ENCODE data around the gene PDE4A. TPM values are rescaled to one million over a fixed set of nuclear protein-coding genes. Genes with fewer than 3 reads are reported as not detected.
A peak's percentile ranks its signal among the peaks of the same experiment; 100 is the strongest.
"Not testable (repeated sequence)": the region's sequence is repeated elsewhere in the genome, so short reads cannot be mapped to it uniquely, and the experiment has no call there.

Gene PDE4A
- polyA plus RNA-seq, 4 donors, result 1.7 to 3.4 (median 2.7) TPM

GRCh38 chr19:10461047-10461949 is 41.0 kb downstream of the PDE4A start:
- peak; percentile 72 to 76 (median 74) for DNase-seq (ENCODE audit: low read depth in 4 of 4, low spot score in 3 of 4)

DNA sequence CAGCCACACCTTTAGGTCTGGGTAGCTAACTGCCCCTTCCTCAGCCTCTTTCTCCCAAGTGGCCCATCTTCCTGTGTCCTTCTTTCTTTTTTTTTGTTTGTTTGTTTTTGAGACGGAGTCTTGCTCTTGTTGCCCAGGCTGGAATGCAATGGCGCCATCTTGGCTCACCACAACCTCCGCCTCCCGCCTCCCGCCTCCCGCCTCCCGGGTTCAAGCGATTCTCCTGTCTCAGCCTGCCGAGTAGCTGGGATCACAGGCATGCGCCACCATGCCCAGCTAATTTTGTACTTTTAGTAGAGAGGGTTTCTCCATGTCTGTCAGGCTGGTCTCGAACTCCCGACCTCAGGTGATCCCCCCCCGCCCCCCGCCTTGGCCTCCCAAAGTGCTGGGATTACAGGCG is 41.7 kb downstream of the PDE4A start:
- DNase-seq (ENCODE audit: low read depth in 4 of 4, low spot score in 3 of 4), result not testable (repeated sequence)

DNA sequence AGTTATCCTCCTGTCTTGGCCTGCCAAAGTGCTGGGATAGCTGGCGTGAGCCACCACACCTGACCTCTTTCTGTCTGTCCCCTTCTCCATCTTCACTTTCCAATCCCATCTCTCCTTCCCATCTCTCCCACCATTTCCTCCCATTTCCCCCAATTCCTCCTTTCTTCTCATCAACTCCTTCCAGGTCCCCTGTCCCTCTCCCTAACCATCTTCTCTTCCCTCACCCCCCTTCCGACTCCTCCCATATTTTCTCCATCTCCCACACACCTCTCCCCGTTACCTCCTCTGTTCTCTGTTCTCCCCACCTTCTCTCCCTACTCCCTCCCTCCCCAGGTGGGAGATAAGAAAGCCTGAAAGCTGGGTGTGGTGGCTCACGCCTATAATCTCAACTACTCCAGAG is 42.2 kb downstream of the PDE4A start:
- DNase-seq (ENCODE audit: low read depth in 4 of 4, low spot score in 3 of 4), result no peak

GRCh38 chr19:10464456-10464855 is 44.1 kb downstream of the PDE4A start:
- no peak for DNase-seq (ENCODE audit: low read depth in 4 of 4, low spot score in 3 of 4)

DNA sequence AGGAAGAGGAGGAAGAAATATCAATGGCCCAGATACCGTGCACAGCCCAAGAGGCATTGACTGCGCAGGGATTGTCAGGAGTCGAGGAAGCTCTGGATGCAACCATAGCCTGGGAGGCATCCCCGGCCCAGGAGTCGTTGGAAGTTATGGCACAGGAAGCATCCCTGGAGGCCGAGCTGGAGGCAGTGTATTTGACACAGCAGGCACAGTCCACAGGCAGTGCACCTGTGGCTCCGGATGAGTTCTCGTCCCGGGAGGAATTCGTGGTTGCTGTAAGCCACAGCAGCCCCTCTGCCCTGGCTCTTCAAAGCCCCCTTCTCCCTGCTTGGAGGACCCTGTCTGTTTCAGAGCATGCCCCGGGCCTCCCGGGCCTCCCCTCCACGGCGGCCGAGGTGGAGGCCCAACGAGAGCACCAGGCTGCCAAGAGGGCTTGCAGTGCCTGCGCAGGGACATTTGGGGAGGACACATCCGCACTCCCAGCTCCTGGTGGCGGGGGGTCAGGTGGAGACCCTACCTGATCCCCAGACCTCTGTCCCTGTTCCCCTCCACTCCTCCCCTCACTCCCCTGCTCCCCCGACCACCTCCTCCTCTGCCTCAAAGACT is 46.9 kb downstream of the PDE4A start:
- no peak for DNase-seq (ENCODE audit: low read depth in 4 of 4, low spot score in 3 of 4)

- no peak for DNase-seq (ENCODE audit: low read depth in 4 of 4, low spot score in 3 of 4)
These were observed 47.8 kb downstream of the PDE4A start for GRCh38 chr19:10468133-10468532.

- no peak for DNase-seq (ENCODE audit: low read depth in 4 of 4, low spot score in 3 of 4)
These were observed 51.6 kb downstream of the PDE4A start for GRCh38 chr19:10471909-10472308.

DNA sequence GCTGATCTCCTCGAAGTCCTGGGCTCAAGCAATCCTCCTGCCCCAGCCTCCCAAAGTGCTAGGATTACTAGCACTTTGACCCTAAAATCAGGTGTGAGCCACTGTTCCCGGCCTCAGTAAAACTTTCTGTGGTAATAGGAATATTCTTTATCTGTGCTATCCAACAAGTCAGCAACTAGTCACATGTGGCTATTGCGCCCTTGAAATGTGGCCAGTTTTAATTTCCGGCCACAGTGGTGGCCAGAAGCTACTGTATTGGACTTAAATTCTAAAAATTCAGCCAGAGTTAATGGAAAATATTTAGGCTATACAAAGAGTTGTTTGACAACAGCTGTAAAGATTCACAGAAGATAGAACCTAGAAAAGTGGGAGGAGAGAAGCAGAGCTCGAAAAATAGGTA is 52.9 kb downstream of the PDE4A start:
- DNase-seq (ENCODE audit: low read depth in 4 of 4, low spot score in 3 of 4), result no peak

DNA sequence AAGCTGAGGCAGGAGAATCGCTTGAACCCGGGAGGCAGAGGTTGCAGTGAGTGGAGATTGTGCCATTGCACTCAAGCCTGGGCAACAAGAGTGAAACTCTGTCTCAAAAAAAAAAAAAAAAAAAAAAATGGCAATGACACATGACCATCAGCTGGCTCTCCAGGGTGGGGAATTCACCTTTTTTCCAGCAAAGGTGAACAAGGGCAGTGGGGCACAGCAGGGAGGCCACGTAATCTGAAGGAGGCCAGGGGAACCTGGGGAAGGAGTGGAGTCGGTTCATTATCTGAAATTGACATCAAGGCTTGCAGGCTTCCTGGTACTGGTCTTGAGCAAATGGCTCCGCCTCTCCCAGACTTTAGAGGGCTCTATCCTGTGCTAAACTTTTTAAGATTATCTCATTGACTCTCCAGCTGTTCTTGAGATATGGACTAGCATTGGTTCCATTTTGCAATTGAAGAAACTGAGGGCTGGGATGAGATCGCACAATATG is 54.7 kb downstream of the PDE4A start:
- no peak for DNase-seq (ENCODE audit: low read depth in 4 of 4, low spot score in 3 of 4)

DNA sequence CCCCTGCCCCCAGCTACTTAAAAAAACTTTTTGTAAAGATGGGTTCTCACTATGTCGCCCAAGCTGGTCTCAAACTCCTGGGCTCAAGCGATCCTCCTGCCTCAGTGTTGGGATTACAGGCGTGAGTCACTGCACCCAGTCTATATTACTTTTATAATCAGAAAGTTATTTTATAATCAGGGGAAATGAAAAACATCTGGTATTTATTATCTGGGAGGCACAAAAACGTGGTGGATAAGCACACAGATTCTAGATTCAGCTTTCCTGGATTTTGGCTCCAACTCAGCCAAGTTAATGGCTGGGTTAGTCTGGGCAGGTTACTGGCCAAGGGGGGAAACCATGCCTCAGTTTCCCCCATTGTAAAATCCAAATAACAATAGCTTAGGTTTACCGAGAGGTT is 58.1 kb downstream of the PDE4A start:
- DNase-seq (ENCODE audit: low read depth in 4 of 4, low spot score in 3 of 4), result no peak

- DNase-seq (ENCODE audit: low read depth in 4 of 4, low spot score in 3 of 4), result peak; percentile 70 to 76 (median 74)
These were observed 58.6 kb downstream of the PDE4A start for GRCh38 chr19:10478903-10479384.

GRCh38 chr19:10486551-10486950 is 66.2 kb downstream of the PDE4A start:
- DNase-seq (ENCODE audit: low read depth in 4 of 4, low spot score in 3 of 4), result no peak

- no peak for DNase-seq (ENCODE audit: low read depth in 4 of 4, low spot score in 3 of 4)
These were observed 71.2 kb downstream of the PDE4A start for GRCh38 chr19:10491472-10492047.

GRCh38 chr19:10497371-10497770 is 77.0 kb downstream of the PDE4A start:
- DNase-seq (ENCODE audit: low read depth in 4 of 4, low spot score in 3 of 4), result no peak

- DNase-seq (ENCODE audit: low read depth in 4 of 4, low spot score in 3 of 4), result no peak
These were observed 79.4 kb downstream of the PDE4A start for GRCh38 chr19:10499550-10500246.

GRCh38 chr19:10500247-10500592 is 79.9 kb downstream of the PDE4A start:
- DNase-seq (ENCODE audit: low read depth in 4 of 4, low spot score in 3 of 4), result no peak

DNA sequence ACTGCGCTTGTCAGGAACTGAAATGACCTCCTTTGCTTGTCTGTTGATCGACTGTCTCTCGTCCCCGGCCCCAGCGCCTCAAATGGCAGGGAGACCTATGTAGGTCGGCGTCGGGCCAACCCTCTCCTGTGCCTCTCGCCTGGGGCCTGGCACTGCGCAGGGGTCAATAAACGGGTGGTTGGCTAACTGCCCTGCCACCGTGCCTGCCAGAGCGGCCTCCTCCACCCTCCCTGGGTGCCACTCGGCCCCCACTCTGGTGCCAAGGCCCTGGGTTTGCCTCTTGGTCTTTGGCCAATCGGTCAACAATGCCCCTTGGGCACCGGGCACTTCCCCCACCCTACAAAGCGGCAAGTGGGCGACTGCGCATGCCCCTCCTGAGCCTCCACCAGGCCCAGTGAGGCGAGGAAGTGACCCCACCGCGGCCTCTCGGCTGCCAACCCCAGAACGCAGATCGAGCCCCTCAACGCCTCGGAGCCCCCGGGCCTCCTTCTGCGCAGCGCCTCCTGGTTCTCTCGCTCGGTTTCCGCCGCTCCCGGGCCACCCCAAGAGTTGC is 81.7 kb downstream of the PDE4A start:
- DNase-seq (ENCODE audit: low read depth in 4 of 4, low spot score in 3 of 4), result peak in 1 of 4 donors; percentile 18

DNA sequence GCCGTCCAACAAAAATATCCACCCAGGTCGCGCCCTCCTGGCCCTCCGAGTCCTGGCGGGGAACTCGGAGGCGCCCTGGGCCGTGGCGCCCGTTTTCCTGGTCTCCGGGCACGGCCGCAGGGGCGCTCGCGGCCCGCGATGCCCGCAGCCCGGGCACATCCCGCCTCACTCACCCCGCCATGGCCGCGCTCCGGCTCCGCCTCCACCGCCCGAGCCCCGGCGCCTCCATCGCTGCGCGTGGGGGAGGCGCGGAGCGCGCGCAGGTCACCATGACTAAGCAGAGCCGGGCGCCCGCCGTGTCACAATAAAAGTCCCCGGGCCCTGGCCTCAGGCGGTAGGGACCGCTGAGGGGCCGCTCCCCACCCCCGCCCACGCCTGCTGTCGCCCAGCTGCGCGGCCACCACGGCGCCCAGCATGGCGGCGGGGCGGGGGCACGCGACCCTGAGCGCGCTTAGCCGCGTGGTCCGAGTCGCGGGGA is 82.2 kb downstream of the PDE4A start:
- DNase-seq (ENCODE audit: low read depth in 4 of 4, low spot score in 3 of 4), result peak; percentile 82 to 88 (median 87)

GRCh38 chr19:10503002-10503789 is 82.9 kb downstream of the PDE4A start, which contains the start of gene KEAP1:
Gene KEAP1 (minus strand): TSS chr19:10503356. CDS start chr19:10500033, 3,323 bp downstream.
- DNase-seq (ENCODE audit: low read depth in 4 of 4, low spot score in 3 of 4), result peak in 1 of 4 donors; percentile 51
